GM12873 (cell line): ENCODE data around the gene COL6A2.

Source experiments
- CTCF ChIP-seq: IDR thresholded peaks from 2 replicates; pipeline ENCODE4 v1.5.1; 2012; ENCODE audit warnings: low read depth, mild to moderate bottlenecking, moderate library complexity, low read length, control low read depth; ENCODE audit not compliant: insufficient read depth; ENCODE audit errors: missing control alignments

COL6A2 gene

GRCh38 chr21:46117586-46118315 is 19.8 kb downstream of the COL6A2 start:
- TF ChIP-seq CTCF: no peak

- TF ChIP-seq CTCF: no peak
Observed at GRCh38 chr21:46118316-46119143, 20.6 kb downstream of the COL6A2 start.

- no peak for TF ChIP-seq CTCF
Observed at GRCh38 chr21:46119144-46119636, 21.3 kb downstream of the COL6A2 start.

- no peak for TF ChIP-seq CTCF
Observed at GRCh38 chr21:46119637-46120271, 21.8 kb downstream of the COL6A2 start.

GRCh38 chr21:46120301-46121285 is 22.7 kb downstream of the COL6A2 start:
- no peak for TF ChIP-seq CTCF

GRCh38 chr21:46121286-46122221 is 23.6 kb downstream of the COL6A2 start:
- no peak for TF ChIP-seq CTCF
